22Rv1 (cell line): Measurements from ENCODE around the gene RBMX.

Experiments
- ZFX ChIP-seq: fragments of 450-650 bp; IDR thresholded peaks from 2 replicates; pipeline ENCODE4 v1.6.1; 2017; ENCODE audit warnings: antibody characterized with exemption, borderline replicate concordance
- TF ChIP-seq, protein P1 (sequence below): fragments of 450-650 bp; IDR thresholded peaks from 2 replicates; pipeline ENCODE4 v1.5.1; 2017; ENCODE audit warnings: mild to moderate bottlenecking

DNA sequence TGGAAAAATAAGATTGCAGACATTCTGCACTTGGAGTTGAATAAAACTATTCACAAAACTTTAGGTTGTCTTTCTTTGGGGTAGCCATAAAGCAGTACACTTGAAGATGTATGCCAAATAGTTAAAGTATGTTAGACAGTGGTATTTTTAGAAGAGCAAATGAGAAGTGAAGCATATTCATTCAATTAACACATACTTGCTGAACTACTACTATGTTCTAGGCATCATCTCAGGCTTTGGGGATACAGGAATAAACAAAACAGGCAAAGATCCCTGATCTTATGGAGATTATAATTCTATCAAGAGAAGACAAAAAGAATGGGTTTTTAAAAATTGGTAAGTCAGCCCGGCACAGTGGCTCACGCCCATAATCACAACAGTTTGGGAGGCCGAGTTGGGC, 29.0 kb downstream of the RBMX start:
- TF ChIP-seq, protein P1, sequence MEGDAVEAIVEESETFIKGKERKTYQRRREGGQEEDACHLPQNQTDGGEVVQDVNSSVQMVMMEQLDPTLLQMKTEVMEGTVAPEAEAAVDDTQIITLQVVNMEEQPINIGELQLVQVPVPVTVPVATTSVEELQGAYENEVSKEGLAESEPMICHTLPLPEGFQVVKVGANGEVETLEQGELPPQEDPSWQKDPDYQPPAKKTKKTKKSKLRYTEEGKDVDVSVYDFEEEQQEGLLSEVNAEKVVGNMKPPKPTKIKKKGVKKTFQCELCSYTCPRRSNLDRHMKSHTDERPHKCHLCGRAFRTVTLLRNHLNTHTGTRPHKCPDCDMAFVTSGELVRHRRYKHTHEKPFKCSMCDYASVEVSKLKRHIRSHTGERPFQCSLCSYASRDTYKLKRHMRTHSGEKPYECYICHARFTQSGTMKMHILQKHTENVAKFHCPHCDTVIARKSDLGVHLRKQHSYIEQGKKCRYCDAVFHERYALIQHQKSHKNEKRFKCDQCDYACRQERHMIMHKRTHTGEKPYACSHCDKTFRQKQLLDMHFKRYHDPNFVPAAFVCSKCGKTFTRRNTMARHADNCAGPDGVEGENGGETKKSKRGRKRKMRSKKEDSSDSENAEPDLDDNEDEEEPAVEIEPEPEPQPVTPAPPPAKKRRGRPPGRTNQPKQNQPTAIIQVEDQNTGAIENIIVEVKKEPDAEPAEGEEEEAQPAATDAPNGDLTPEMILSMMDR: no peak
- TF ChIP-seq ZFX: no peak
